Esophagus squamous epithelium (tissue), 4 donors: ENCODE results near the gene TPD52L3.

Experiments
- POLR2A ChIP-seq, 4 donors: fragments of 450-650 bp; IDR thresholded peaks; one replicate each; pipeline ENCODE4 v1.6.1; 2017; ENCODE audit warnings: antibody characterized with exemption in 4 of 4, mild to moderate bottlenecking in 4 of 4, moderate library complexity in 3 of 4
- TF ChIP-seq, protein P1 (sequence below), 6 experiments: fragments of 450-650 bp in 4 of 6; fragments of 200-600 bp in 2 of 6; sonication (generic) in 2 of 6; IDR thresholded peaks; one replicate each; pipeline ENCODE4 v1.5.1; 2016 to 2019; ENCODE audit warnings: antibody characterized with exemption in 6 of 6, mild to moderate bottlenecking in 4 of 6, moderate library complexity in 4 of 6

DNA sequence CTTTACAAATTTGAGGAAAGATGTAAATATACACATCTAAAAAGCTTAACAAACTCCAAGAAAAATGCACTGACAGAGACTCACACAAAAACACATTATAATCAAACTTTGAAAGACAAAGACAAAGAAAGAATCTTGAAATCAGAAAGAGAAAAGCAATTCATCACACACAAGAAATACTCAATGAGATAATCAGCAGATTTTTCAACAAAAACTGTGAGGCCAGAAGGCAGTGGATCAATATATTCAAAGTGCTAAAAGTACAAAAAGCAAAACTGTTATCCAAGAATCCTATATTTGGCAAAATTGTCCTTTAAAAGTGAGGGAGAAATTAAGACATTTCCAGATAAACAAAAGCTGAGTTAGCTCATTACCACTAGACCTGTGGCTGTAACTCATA, 6.1 kb downstream of the TPD52L3 start:
- TF ChIP-seq, protein P1, sequence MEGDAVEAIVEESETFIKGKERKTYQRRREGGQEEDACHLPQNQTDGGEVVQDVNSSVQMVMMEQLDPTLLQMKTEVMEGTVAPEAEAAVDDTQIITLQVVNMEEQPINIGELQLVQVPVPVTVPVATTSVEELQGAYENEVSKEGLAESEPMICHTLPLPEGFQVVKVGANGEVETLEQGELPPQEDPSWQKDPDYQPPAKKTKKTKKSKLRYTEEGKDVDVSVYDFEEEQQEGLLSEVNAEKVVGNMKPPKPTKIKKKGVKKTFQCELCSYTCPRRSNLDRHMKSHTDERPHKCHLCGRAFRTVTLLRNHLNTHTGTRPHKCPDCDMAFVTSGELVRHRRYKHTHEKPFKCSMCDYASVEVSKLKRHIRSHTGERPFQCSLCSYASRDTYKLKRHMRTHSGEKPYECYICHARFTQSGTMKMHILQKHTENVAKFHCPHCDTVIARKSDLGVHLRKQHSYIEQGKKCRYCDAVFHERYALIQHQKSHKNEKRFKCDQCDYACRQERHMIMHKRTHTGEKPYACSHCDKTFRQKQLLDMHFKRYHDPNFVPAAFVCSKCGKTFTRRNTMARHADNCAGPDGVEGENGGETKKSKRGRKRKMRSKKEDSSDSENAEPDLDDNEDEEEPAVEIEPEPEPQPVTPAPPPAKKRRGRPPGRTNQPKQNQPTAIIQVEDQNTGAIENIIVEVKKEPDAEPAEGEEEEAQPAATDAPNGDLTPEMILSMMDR (IDR thresholded peaks at IDR 0.05): no peak
- no peak for TF ChIP-seq POLR2A (IDR thresholded peaks at IDR 0.05)
